Skeletal muscle tissue (tissue), 4 donors: ENCODE measurements around the gene SLC9A7. TPM values are rescaled to one million over a fixed set of nuclear protein-coding genes. Genes with fewer than 3 reads are reported as not detected.

ENCODE experiments used
- H3K27ac ChIP-seq: one replicate; pipeline ENCODE4 v1.7.0; 2013; ENCODE audit warnings: mild to moderate bottlenecking, low read depth, low read length, inconsistent platforms
- H3K27me3 ChIP-seq, 3 donors: one replicate each; pipeline ENCODE4 v1.7.0; 2013; ENCODE audit warnings: low read length in 3 of 3; ENCODE audit not compliant: control insufficient read depth in 3 of 3, insufficient read depth in 3 of 3
- H3K36me3 ChIP-seq, 3 donors: one replicate each; pipeline ENCODE4 v1.7.0; 2013; ENCODE audit warnings: low read length in 3 of 3; ENCODE audit not compliant: control insufficient read depth in 3 of 3, insufficient read depth in 3 of 3
- H3K4me1 ChIP-seq, 3 donors: one replicate each; pipeline ENCODE4 v1.7.0; 2013; ENCODE audit warnings: low read length in 3 of 3, mild to moderate bottlenecking in 3 of 3; ENCODE audit not compliant: control insufficient read depth in 3 of 3, insufficient read depth in 3 of 3
- H3K4me3 ChIP-seq, 3 donors: one replicate each; pipeline ENCODE4 v1.7.0; 2013; ENCODE audit warnings: low read length in 3 of 3
- H3K9ac ChIP-seq, 3 donors: one replicate each; pipeline ENCODE4 v1.7.0; 2013; ENCODE audit warnings: low read length in 3 of 3, mild to moderate bottlenecking in 3 of 3, moderate library complexity in 2 of 3, low read depth in 1 of 3
- H3K9me3 ChIP-seq, 3 donors: one replicate each; pipeline ENCODE4 v1.7.0; 2013; ENCODE audit warnings: low read length in 3 of 3; ENCODE audit not compliant: control insufficient read depth in 3 of 3
- total RNA-seq: library from RNA; depleted of rRNA; stranded (reverse); fragments of >200 nt; gene quantifications from one replicate; pipeline ENCODE4 v1.2.3, GENCODE V29; 2014
- donor health status: Osteomylitis.

The SLC9A7 gene
- total RNA-seq, 1 donor from 2014 or later = 13.0 TPM

DNA sequence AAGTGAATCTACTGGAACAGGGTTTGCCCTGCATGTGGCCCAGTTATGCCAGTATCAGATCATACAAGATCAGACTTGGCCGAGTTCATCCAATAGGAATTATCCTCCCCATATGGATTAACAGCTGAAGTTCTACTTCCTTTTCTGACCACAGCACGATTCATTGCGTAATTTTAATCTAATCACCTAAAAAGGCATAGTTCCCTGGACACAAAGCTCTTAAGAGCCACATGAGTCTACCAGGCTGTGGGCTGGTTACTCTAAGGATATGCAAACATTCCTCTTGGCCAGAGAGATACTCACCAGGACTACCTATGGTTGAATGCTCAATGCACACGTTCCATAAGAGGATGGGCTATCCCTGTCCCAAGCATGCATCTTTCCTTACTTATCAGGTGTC lies 138.4 kb downstream of the SLC9A7 start:
- Histone ChIP-seq H3K4me1 (peaks cover 0 to 5% (median 0%) of the 10 kb centered on the region in 3 donors), H3K9ac (no peak overlapping the region), H3K4me3 (no peak overlapping the region), H3K27ac (no peak overlapping the region), H3K36me3 (no peaks in the 10 kb centered on the region), H3K9me3 (no peaks in the 10 kb centered on the region), H3K27me3 (no peaks in the 10 kb centered on the region)

- peaks cover 0 to 5% (median 0%) of the 10 kb centered on the region in 3 donors for H3K4me1 ChIP-seq
- H3K27me3 ChIP-seq = no peaks in the 10 kb centered on the region
- H3K4me3 ChIP-seq = no peak overlapping the region
- H3K36me3 ChIP-seq = no peaks in the 10 kb centered on the region
- H3K27ac ChIP-seq = no peak overlapping the region
- no peak overlapping the region for H3K9ac ChIP-seq
- no peaks in the 10 kb centered on the region for H3K9me3 ChIP-seq
Observed at GRCh38 chrX:46618947-46619346, 140.0 kb downstream of the SLC9A7 start.

DNA sequence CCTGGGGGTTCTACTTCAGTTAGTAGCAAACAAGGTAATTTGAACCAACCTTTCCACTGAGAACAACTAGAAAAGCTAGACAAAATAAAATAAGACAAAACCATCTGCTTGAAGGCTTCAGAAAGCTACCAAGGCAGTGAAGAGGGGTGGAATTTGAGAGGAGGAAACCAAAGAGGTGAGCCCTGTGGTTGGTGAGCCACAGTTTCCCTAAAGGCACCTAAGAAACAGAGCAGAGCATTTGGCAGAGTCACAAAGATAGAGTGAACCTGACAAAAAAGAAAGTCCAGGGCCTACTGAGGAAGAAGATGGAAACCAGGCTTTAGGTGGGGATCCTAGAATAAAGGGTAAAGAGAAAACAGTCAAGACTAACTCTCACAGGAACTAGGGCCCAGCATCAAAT lies 141.0 kb downstream of the SLC9A7 start:
- Histone ChIP-seq H3K27me3 (no peaks in the 10 kb centered on the region), H3K4me3 (no peak overlapping the region), H3K36me3 (no peaks in the 10 kb centered on the region), H3K27ac (no peak overlapping the region), H3K9ac (no peak overlapping the region), H3K4me1 (peaks cover 0 to 2% (median 0%) of the 10 kb centered on the region in 3 donors), H3K9me3 (no peaks in the 10 kb centered on the region)

DNA sequence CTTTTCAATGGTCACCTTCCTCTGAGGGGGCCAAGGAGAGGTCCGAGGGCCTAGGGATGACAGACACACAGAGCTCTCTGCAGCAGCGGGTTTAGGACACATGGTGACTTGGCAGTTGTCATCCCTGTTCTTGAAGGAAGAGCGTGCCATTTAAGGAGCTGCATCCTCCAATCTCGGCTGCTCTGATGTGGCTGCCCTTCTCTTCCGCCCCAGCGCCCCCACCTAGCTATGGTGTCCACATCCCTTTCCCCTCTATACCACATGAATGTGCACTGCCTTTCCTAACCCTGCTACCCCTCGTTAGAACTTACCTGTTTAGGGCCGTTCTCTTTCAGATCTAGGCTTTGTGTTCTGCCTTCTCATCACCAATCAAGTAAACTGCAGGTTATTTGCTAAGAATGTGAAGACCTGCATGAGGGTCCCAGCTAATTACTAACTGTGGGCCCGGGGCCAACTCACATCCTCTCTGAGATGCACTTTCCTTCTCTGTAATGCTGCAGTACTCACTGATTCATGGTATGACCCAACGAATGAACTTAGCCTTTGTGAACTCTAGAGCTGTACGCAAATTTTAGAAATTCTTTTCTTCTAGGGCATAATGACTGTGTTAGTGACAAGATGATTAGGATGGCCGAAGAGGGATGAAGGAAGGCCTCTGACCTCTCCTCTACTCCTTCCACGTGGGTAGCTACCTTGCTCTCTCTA lies 147.1 kb downstream of the SLC9A7 start:
- Histone ChIP-seq H3K27me3 (no peaks in the 10 kb centered on the region), H3K27ac (no peak overlapping the region), H3K36me3 (no peaks in the 10 kb centered on the region), H3K9me3 (no peaks in the 10 kb centered on the region), H3K4me1 (no peaks in the 10 kb centered on the region), H3K9ac (no peak overlapping the region), H3K4me3 (no peak overlapping the region)

- no peaks in the 10 kb centered on the region for H3K27me3 ChIP-seq
- no peaks in the 10 kb centered on the region for H3K9me3 ChIP-seq
- no peak overlapping the region for H3K27ac ChIP-seq
- H3K4me1 ChIP-seq = no peaks in the 10 kb centered on the region
- H3K36me3 ChIP-seq = no peaks in the 10 kb centered on the region
- no peak overlapping the region for H3K4me3 ChIP-seq
- no peak overlapping the region for H3K9ac ChIP-seq
Observed at GRCh38 chrX:46610070-46610658, 148.8 kb downstream of the SLC9A7 start.

DNA sequence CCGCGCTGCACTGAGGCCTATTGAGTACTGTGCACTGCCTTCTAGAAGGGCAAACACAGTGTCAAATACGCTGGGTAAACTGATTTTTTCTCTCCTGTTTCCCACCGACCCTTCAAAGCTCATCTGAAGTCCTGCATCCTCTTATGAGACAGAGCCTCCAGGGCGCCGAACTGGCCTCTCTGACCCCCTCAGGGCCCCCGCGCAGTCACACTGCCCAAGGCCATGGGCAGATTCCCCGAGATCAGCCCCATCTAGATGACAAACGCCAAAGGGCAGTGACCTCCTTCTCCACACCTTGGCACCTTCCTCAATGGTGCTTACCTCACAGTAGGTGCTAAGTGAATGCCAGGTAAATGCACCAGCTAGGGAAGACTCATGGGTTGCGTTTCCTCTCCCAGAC lies 151.0 kb downstream of the SLC9A7 start:
- Histone ChIP-seq H3K9me3 (no peaks in the 10 kb centered on the region), H3K36me3 (no peaks in the 10 kb centered on the region), H3K4me1 (no peaks in the 10 kb centered on the region), H3K27ac (no peak overlapping the region), H3K27me3 (no peaks in the 10 kb centered on the region), H3K9ac (no peak overlapping the region), H3K4me3 (no peak overlapping the region)

DNA sequence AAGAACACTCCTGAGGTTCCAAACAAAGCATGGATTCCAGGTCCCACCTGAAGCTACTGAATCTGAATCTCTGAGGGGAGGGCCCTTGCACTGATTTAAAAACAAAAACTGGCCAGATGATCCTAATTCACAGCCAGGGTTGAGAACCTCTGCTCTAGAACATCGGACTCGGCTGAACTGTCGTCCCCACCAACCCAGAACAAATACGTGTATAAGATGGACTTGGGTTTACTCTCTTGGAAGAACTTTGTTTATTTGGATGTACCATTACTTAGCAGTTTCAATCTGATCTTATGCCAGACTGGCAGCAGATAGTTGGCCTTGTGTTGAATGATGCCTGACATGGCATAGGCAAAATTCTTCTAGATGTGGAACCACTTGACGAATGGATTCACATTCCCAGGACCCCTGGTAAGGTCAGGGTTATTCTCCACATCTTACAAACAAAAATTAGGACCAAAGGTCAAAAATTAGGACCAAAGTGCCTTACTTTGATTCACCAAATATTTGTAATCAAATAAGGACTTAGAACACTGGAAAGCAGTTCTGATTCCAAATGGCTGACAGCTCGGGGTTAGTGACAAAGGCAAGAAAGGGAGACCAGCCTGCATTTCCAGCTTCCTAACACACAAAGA lies 156.3 kb downstream of the SLC9A7 start:
- Histone ChIP-seq H3K9ac (no peak overlapping the region), H3K4me3 (no peak overlapping the region), H3K36me3 (no peaks in the 10 kb centered on the region), H3K4me1 (no peaks in the 10 kb centered on the region), H3K27me3 (no peaks in the 10 kb centered on the region), H3K9me3 (no peaks in the 10 kb centered on the region), H3K27ac (no peak overlapping the region)

GRCh38 chrX:46601283-46601682 lies 157.6 kb downstream of the SLC9A7 start:
- Histone ChIP-seq H3K9ac (no peak overlapping the region), H3K27me3 (no peaks in the 10 kb centered on the region), H3K36me3 (no peaks in the 10 kb centered on the region), H3K4me3 (no peak overlapping the region), H3K9me3 (no peaks in the 10 kb centered on the region), H3K27ac (no peak overlapping the region), H3K4me1 (peaks cover 0 to 2% (median 0%) of the 10 kb centered on the region in 3 donors)

DNA sequence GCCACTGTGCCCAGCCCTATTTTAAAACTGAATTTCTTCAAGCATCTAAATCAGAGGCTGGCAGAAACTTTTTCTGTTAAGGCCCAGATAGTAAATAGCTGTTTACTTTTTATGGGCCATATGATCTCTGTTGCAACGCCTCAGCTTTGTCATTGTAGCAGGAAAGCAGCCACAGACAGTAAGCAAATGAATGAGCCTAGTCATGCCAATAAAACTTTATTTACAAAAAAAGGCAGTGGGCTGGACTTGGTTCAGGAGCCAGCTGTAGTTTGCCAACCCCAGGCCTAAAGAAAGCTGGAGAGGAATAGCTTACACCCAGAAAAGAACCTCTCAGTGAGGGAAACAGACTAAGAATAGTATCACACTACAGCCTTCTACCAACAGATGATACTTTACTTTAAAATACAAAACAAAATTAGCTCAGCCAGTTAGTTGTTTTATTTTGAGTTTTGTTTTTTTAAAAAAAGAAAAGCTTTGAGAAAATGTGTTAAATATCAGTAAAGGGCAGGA lies 159.8 kb downstream of the SLC9A7 start:
- Histone ChIP-seq H3K27me3 (no peaks in the 10 kb centered on the region), H3K9me3 (no peaks in the 10 kb centered on the region), H3K9ac (no peak overlapping the region), H3K4me1 (peaks cover 0 to 2% (median 0%) of the 10 kb centered on the region in 3 donors), H3K4me3 (no peak overlapping the region), H3K27ac (no peak overlapping the region), H3K36me3 (no peaks in the 10 kb centered on the region)

- H3K4me1 ChIP-seq = peaks cover 0 to 2% (median 0%) of the 10 kb centered on the region in 3 donors
- no peaks in the 10 kb centered on the region for H3K9me3 ChIP-seq
- H3K27me3 ChIP-seq = no peaks in the 10 kb centered on the region
- H3K4me3 ChIP-seq = no peak overlapping the region
- H3K36me3 ChIP-seq = no peaks in the 10 kb centered on the region
- no peak overlapping the region for H3K9ac ChIP-seq
- H3K27ac ChIP-seq = no peak overlapping the region
Observed at GRCh38 chrX:46597771-46598170, 161.1 kb downstream of the SLC9A7 start.
